Stimulated activated CD8-positive, alpha-beta memory T cell treated with anti-CD3 and anti-CD28 coated beads, Interleukin-4, amount 100 ng/mL, for 1 hour (primary cell): ENCODE data around the gene IQCH.

Experiments used
- DNase-seq, 2 donors: peaks; one replicate each; pipeline ENCODE4 v3.0.0-alpha.2; 2020; ENCODE audit warnings: low read depth in 2 of 2, low spot score in 1 of 2

Gene IQCH

DNA sequence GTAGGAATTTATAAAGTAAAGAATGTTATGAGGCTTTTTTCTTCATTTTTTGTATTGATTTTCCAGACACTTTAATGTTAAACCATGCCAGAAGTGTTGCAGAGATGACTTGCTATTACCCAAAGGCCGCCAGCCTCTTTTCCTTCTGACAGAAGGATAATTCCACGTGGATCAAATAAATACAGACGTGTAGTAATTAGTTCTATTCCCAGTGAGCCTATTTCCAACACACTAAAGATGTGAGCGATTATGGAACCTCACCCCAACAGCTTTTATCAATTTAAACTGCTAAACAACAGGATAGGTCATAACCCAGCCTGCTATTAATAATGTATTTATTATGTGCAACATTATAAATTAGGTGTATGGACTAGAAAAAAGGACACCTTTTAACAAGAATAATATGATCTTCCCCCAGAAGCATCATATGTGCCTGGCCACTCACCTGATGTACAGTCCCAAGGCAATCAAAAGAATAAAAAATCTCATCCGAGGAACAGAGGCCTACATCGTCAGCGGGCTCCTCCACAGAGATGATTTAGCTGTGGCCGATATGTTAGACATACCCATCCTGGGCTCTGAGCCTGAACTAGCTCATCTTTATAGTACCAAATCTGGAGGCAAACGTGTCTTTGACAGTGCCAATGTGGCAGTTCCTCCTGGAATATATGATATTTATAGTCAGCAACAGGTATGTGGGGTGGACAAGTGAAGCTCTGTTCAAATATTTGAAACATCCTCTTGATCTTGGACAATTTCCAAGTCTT is 140.5 kb downstream of the IQCH start:
- no peak for DNase-seq

DNA sequence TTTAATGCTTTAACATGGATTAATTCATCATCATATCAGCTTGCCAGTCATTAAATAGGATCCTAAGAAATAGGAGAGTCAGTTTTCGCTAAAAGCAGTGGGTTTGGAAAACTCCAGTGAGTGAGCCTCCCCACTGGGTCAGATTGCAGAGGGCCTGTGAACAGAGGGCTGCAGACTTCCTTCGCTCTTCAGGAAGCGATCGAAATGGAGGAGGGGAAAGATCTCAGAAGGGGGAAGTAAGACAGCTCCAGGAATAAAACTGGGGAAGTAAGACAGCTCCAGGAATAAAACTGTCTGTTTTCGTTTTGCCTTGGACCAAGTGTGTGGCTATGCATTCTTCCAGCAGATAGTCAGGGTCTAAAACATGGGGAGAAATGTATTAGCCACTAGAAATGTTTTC is 141.5 kb downstream of the IQCH start:
- DNase-seq: no peak

DNA sequence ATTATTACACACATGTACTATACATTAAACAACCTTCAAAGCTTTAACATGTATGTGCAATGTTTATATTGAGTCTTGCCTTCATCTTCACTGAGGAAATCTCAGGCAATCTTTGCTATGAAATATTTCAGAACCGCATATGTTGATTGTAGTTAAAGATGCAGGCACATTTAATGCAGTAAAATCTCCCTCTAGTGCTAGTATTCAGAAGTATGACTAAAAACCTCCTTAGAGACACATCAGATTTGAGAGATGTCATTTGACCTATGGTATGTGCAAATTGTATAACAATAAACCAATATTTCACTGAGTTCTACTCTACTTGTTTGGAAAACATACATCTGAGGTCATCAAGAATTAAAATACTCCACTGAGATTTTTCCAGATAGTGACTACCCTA is 142.6 kb downstream of the IQCH start:
- DNase-seq: no peak

DNA sequence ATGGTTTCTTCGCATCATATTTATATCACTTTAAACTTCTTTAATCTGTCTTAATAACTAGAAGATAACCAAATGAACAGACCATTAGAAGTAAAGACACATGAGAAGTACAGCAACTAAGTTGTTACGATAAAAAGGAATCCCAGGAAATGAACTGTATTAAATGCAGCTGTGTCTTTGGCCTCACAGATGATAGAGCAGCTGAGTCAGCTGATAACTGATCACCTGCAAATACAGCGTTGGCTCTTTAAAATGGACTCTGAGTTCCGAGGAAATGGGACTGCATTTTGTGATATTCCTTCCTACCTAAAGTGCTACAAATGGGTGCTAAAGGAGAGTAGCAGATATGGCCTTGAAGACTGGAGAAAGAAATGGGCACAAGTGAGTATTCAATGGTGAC is 145.3 kb downstream of the IQCH start:
- no peak for DNase-seq

DNA sequence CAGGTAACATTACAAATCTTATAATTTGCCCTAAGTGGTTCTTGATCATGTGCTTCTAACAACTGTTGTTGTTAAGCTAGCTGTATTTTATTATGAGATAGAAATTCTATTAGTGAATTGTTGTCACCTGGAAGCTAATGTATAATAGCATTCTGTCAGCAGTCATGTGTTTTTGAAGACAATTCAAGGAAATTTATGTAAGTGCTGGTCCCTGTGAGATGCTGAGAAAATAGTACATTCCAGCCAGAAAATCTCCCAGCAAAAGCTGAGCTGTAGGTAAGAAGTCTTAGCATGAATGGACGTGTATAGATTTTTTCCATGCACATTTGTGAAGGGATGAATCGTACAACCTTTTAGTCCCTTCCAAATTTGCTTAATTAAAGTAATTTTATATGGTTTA is 146.3 kb downstream of the IQCH start:
- DNase-seq: no peak

DNA sequence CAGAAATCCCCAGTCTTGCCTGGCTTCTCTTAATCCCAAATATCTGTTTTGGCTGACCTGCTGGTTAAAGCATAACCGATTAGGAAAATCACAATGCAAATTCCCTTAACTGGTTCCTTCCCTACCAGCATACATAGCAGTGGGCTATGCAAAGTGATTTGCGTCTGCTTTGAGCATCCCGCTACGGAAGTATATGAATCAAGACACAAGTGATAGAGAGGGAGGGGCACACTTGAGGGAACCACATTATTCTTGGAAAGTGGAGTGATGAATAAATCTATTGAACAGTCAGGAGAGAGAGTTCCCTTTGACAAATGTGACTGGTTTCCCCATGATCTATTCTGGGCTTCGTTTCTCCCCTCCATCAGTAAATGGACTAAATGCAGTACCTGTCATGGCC is 146.8 kb downstream of the IQCH start:
- no peak for DNase-seq

DNA sequence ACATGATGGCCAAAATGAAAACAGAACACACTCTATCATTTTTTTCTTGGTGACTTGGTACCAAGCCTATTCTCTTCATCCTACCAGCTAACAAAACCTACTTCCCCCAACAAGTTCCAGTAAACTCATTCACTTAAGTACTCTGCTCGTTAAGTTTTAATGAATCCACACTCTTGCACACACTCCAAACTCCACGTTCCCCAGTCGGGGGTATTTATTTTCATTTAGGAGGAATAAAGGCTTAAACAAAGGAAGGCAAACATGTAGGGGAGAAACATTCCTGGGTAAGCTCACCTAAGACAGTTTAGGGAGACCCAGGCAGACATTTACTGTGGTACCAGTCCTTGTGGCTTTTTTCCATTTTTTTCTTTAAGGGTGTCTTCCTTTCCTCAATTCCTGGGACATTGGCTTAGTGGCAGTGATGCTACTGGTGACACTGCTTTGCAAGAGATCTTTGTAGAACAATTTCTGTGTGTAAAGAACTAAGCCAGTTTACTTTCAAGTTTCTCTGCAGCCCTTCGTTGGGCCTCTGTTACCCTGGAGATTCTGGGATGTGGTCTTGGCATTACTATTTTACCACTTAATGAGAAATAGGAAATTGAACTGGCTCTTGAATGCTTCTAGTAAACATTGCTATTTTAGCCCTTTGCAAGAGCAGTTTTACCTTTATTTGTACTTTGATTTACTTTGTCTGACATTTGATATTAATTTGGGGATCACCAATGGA is 149.0 kb downstream of the IQCH start:
- DNase-seq: no peak

DNA sequence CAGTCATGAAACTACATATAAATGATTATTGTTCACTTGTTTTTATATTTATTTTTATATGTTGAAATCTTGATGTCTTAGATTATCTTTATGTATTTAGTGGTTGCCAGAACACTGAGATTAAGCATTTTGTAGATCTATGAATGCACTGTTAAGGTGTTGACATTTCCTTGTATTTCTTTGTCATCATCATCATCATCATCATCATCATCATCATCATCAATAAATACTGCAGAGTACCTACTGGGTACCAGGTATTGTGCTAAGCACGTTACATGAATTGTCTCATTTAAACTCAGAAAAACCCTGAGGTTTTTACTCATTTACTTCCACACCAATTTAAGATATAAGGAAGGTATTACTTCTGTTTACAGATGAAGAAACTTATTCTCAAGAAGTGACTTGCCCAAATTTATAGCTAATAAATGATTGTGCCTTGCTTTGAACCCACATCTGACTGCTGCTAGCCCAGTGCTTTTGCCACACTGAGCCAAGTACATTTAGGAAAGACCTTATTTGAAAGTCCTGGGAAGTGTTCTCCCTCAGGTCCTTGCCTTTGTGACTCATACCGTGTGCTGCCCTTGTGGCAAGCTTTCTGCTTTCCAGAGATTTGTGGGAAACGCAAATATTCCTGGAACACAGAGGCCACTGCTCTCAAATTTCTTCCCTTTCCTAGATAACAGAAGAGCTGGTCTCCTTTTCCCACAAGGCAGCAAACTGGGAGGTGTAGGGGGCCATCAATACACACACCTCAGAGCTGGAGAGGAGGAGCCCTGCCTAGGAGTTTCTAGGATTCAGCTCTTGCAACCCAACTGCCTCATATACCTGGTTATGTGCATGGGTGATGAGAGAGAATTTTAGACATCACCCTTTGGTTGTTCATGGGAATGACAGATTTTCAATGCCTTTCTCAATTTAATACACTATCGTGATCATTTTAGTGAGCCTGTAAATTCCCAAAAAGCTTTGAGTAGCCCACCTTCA is 150.9 kb downstream of the IQCH start:
- no peak for DNase-seq

DNA sequence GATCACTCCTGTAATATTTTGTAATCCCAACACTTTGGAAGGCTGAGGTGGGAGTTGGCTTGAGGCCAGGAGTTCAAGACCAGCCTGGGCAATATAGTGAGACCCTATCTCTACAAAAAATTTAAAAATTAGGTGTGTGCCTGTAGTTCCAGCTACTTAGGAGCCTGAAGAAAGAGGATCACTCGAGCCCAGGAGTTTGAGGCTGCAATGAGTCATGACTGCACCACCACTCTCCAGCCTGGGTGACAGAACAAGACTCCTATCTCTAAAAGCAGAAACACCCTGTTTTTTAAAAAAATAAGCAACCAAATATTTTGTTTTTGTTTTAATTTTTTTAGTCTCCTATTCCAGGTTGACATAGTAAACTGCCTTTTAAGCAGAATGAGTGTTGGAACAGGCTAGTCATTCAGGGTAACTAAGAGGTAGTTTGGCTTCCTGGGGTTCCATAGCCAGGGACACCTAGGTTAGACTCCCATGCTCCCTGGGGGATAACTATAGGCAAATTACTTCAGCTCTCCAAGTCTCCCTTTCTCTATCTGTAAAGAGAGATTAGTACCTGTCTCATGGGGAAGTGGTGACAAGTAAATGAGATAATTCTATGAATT is 151.8 kb downstream of the IQCH start:
- DNase-seq: no peak

DNA sequence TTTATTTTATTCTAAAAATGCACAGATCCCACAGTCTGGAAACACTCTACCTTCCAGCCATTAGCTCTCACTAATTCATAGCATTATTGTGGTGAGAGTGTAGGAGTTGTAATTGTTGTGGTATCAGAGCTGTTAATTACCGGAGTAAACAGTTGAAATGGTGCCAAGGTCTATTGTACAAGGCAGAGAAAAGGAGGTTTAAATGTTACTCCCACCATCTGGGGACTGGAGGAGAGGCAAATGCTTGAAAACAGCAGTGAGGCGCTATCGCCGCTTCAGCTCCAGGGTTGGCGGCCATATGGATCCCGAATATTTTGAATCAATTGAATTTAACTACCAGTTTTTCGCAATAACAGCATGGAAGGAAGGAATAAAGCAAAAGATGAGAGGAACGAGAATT is 153.2 kb downstream of the IQCH start:
- DNase-seq: no peak

DNA sequence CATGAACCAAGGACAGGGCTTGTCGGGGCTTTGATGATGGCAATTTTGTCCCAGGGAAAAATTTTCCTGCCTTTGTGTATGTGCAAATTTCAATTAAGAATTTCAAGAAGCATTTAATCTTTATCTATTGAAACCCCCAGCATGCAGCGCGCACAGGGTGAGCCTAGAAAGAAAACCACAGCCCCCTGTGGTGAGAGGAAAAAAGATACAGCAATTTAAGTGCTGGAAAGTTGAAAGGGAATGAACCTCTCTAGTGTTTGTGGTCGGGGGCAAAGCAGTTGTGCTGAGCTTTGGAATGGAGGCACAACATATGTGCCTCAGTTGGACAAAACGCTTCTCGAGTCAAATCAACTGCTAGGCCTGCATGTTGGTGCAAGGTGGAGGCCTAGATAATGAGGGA is 154.6 kb downstream of the IQCH start:
- DNase-seq: no peak

DNA sequence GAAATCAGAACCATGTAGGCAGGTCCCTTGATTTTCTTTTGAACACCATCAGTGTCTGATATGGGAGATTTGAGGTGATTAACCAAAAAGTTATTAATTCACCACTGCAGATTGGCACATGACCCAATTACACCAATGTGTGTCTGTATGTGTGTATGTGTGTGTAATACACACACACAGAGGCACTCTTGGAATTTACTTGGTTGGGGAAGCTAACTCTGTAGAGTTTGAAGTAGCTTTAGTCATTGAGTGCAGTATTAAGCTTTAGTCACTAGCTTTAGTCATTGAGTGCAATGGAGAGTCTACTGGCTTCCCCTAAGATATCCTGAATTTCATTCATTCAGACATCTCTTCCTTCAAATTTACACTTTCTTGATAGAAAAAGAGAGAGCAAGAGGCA is 156.9 kb downstream of the IQCH start:
- DNase-seq: no peak

DNA sequence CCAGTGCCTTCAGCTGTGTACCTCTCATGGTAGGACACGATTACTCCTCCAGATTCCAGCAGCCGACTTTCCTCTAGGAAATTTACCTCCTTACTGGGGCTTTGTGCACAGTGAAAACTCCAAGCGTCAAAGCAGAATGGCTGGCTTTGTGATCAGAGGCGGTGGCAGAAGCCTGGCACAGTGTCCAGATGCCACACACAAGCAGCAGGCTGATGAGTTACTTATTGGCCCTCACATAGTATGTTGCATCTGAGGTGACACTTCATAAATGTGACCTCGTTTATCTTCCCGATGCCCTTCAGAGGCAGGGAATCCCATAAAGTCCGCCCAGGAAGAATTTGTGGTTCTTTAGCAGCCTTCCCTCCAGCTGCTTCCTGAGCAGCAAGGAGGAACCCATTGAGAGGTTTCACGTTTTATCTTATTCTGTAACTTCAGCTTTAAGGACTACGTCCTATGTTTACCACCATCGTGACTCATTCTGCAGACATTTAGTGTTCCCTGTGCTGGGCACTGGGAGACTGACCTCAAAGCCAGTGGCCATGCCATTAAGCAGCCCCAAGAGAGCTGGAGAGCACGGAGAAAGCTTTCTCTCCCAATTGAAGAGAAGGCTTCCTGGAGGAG is 159.3 kb downstream of the IQCH start:
- no peak for DNase-seq

DNA sequence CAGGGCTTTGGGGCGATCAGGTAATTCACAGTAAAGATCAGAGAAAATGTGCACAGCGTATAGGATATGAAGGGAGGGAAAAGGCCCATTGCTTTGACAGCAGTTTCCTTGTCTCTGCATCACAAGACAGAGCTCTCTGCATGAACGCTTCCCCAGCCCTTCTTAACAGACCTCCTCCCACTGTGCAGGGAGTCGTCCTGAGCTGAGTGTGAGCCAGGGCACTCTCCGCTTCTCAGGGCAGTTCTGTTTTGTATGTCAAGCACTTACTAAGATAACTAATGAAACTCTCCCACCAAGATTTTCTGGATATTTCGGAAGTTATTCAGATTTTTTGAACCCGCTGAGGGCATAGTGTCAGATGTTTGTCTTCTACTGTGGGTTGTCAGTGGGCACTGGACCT is 160.6 kb downstream of the IQCH start:
- no peak for DNase-seq

DNA sequence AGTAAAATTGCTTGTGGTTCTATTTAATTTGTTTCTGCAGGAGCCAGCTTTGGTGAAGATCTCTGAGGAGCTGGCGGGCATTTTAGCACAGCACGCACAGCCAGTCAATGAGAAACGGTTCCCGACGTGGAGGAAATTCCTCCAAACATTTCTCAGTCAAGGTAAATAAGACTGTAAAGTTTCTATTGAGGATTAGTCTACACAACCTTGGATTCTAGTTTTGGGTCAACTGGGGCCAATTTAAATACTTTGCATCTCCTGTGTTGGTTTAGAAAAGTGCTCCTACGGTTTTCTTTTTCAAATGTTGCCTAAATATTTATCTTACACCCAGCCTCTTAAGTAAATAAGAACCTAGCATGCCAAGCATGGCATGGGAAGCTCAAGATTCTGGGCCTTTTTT is 162.3 kb downstream of the IQCH start:
- no peak for DNase-seq

DNA sequence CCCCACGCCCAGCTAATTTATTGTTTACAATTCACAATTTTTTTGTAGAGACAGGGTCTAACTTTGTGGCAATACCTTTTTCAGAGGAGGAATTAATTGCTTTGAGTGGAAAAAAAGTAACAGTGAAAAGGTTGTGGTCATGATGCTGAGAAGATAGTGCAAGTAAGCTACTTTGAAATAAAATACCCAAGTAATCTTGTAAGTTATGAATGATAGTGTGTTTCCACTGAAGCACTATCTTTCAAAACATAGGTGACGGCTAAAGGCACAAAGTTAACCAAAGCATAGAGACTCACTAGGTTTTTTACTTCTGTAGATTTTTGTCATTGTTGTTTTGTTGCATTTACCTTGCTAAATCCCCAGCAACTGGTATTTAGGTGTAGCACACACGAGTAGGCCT is 165.1 kb downstream of the IQCH start:
- DNase-seq: no peak

DNA sequence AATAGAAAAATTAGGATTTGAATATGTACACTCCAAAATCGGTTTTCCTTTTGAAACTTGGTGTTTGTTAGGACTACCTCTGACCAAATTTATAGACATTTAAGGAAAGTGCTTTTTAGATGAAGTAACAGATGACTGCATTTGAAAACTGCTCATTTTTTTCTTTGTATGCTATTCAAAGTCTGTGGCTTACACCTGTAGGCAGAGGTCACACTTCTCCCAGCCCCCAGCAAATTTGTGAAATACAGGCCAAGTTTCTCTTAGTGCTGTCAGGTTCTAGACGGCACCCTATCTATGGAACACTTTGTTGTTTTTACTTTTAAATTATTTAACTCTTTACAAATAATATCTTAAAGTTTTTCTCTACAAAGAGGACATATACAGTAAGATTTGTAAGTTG is 165.6 kb downstream of the IQCH start:
- no peak for DNase-seq

DNA sequence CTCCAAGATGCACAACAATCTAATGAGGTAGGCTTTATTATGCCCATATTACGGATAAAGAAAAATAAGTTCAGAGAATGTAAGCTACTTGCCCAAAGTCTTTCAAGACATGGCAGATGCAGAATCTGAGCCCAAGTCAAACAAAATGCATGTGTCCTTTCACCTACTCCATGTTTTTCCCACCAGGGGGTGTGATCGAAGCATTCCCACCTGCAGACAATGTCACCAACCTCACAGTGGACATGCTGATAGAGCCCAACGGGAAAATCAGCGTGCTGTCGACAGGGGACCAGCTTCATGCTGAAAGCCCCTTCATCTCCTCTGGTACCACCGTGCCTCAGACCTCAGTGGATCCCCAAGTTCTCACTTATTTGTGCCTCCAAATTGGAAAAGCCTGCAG is 166.5 kb downstream of the IQCH start:
- DNase-seq: no peak

DNA sequence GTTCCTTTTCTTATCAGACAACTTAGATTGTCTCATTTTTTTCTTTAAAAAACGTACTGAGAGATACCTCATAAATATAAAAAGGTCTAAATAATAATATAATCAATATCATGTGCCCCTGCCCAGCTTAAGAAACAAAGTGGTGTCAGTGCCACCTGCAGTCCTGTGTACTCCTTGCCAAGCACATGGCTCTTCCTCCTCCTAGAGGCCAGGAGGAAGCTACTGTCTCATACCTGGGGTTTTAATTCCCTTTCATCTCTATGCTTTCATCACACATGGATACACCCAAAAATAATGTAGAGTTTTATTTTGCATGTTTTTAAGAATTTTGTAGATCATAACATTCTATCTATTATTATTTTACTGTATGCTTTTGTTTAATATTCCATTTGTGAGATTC is 167.7 kb downstream of the IQCH start:
- DNase-seq: no peak

DNA sequence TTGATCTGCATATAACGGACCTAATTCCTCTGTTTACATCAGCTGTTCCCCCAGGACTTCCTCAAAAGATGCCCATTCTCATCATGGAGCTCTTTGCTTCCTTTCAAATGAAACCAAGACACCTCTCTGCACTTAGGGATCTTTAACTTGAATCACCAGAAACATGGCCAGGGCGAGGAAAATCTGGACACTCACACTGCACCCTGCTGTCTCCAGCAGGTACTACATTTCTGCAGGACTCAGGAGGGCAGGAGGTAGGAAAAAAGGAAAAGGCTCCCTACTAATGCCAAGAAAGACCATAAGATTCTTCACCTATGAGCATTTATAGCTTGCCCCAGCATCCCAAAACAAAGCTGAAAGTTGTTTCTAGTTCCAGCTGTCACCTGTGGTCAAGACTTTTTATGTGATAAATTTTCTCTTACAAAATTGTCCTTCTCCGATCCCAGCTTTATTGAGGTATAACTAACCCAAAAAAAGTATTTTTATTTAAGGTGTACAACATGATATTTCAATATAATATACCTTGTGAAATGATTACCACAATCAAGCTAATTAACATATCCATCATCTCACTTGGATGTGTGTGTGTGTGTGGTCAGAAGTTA is 179.0 kb downstream of the IQCH start:
- DNase-seq: no peak
